ENCODE measurements around the gene RERE.
"Not testable (repeated sequence)": the region's sequence is repeated elsewhere in the genome, so short reads cannot be mapped to it uniquely, and the experiment has no call there.

RERE gene

DNA sequence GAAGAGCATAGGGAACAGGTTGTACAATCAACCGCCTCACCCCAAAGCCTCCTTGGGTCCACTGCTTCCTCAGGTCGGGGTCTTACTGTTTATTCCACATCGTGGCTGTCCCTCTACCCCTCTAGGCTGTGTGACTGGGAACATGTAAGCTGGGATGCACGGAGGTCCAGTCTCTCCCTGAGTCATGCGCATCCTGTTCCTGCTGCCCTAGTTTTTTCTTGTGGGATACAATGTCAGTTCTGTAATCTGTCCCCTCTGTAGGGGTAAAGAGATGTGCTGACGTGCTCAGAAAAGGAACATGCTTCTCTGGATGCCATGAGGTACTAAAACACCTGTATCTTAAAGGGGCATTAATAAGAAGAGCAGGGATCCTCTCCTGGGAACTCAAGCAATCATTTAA, 433.4 kb downstream of the RERE start:
- DNase-seq (ENCODE audit: low read depth in 2 of 2): no peak

DNA sequence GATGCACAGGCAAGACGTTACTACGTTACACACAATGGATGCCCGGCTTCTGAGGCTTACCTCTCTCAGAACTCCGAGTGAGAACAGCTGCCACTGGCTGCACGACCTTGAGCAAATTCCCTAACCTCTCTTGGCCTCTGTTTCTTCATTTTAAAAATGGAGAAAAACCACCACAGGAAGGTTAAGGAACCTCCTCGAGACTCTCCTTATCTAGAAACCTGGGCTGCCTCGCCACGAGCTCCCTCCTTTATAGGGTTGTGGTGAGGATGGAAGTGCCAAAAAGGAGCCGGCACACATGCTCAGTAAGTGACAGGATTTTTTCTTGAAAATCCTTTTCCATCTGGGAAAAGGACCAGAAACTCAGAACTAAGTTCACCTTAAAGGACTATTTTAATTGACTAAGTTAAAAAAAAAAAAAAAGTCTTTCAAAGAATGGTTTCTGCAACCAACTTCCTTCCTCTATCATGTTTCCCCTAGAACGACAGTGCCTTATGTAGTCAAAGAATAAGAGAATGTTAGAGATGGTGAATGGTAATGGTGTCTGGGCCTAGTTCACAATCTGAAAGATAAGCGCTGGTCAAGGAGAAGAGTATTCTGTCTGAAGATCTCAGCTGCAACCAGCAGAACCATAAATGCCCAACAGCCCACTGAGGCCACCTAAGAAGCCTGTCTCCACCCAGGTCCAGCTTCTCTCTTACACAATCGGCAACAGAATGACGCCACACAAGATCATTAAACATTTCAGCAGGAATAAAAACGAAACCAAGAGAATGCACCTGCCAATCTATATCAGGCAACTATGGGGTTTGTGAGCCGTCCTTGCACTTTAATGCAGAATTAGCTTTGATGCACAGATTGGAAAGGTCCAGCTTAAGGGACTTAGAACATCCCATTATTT, 434.6 kb downstream of the RERE start:
- DNase-seq (ENCODE audit: low read depth in 2 of 2): no peak

DNA sequence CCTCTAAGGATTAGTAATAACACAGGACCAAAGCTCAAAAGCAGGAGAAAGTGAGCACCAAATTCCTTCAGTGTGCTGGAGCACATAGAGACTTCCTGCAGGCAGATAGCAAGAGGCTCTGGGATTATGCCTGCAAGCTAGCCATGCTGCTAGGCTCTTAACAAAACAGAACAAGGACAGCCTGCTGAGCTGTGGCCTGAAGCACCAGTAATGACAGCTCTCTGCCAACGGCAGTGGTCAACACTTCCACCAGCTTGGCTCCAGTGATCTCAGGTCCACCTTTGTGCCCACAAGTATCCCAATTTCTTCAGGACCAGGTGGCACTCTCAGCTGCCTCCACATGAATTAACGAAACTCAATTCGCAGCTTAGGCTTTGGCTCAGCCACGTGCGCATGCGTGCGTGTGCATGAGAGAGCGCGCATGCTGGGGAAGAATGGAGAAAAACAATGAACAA, 435.4 kb downstream of the RERE start:
- no peak for DNase-seq (ENCODE audit: low read depth in 2 of 2)

DNA sequence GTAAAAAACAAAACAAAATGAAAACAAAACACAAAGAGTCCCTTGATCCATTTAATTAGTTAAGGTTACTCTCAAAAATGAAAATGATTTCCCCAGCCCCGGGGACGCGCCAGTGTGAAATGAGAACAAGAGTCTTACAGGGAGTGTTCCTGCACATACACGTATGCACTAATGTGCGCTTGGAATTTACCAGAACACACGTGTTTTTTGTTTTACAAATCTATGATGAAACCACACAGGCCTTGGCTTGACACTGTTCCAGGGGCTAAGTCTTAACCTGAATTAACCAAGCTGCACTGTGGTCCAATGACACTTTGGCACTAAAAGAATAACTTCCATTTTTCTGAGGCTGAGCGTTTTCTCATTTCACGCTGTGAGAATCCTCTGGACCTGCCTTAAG, 435.8 kb downstream of the RERE start:
- no peak for DNase-seq (ENCODE audit: low read depth in 2 of 2)

DNA sequence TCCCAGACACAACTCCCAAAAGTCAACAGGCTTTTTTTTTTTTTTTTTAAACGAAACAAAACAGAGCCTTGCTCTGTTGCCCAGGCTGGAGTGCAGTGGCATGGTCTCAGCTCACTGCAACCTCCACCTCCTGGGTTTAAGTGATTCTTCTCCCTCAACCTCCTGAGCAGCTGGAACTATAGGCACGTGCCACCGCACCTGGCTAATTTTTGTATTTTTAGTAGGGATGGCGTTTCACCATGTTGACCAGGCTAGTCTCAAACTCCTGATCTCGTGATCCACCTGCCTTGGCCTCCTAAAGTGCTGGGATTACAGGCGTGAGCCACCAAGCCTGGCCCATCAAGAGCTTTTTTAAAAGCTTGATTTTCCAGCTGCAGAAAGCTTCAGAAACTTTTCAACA, 437.1 kb downstream of the RERE start:
- not testable (repeated sequence) for DNase-seq (ENCODE audit: low read depth in 2 of 2)

DNA sequence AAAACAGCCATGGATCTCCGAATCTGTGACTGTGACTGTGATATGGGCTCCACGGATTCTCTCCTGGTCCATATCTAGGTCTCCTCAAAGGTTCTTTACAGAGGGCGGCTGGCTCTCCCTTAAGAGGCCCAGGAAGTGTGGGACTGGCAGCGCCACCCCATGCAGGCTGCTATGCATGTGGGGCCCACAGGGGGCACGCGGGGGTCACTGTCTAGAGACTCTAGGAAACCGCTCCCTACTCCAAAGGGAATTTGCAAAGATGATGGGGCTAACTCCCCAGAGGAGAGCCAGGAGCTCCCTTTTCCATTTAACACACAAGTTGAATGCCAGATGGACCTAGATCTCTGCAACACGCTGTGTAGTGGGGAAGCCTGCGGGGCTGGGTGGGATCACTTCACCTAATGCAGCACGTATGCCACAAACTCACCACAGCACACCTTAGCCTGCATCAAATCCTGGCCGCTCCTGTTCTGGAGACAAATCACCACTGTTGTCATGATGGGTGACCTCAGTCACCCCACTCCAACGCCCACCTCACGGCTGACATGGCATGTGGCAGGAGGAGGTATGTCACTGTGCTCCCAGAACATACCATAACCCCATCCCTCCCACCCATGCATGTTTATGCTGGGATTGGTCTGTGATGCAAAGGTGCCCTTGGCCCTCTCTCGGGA, 437.8 kb downstream of the RERE start:
- DNase-seq (ENCODE audit: low read depth in 2 of 2): no peak

DNA sequence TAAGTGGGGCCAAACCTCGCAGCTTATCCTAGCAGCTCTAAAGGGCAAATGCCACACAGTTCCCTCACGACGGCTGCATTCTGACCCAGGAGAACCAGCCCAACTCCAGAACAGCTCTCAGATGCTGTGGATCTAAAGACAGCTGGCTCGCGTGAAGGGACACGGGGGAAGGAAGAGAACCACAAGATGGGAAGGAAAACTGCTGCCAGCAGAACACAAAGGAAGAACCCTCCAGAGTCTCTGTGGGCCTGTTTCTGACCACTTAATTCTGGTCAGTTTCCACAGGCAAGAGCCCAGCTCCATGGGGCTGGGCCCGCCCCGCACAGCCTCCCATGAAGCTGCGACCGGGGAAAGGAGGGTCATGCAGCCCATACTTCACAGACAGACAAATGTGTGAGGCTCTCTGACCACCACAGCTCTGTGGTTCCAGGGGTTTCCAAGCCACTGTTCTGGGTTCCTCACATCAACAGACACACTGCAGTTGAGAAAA, 438.4 kb downstream of the RERE start:
- DNase-seq (ENCODE audit: low read depth in 2 of 2): no peak

DNA sequence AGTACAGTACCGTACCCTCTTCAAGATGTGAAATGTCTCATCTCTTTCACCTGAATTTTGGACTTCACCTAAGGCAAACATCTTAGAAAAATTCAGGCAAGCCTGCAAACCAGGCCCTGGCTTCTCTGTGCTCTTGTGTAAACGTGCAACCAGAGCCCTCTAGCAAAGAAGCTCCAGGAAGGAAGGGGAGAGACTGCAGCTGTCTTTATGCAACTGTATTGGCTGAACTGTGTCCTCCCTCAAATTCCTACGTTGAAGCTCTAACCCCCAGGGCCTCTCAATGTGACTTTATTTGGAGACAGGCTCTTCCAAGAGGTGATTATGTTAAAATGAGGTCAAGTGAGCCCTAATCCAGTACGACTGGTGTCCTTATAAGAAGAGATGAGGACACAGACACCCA, 439.3 kb downstream of the RERE start:
- DNase-seq (ENCODE audit: low read depth in 2 of 2): no peak

DNA sequence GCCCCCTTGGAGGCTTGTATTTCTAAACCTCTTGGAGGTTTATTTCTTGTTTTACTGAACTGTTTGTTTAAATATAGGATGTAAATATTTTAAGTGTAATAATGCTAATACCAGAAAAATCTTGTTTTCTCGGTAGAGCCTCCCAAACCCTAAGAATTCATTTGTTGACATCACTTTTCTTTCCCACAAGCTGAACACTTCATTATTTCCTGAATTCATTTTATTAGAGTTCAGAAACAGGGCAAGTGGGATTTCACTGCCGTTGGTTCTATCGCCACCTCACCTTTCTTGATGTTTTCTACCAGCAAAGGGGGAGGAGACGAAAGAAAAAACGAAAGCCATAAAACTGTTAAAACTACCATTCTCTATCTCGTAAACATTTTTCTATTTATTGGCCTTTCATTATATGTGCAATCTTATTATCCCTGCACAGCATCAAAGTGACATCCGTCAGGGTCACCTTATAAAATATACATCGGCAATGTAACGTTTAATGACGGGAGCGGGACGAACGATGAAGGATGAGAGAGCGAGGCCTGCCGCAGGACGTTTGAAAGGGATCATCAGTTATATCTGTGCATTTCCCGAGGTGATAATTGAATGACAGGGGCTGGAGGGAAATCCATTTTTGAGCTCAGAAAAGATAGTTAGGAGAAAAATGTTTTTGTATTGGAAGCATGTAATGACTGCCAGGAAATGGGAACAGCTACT, 440.0 kb downstream of the RERE start:
- DNase-seq (ENCODE audit: low read depth in 2 of 2): no peak

DNA sequence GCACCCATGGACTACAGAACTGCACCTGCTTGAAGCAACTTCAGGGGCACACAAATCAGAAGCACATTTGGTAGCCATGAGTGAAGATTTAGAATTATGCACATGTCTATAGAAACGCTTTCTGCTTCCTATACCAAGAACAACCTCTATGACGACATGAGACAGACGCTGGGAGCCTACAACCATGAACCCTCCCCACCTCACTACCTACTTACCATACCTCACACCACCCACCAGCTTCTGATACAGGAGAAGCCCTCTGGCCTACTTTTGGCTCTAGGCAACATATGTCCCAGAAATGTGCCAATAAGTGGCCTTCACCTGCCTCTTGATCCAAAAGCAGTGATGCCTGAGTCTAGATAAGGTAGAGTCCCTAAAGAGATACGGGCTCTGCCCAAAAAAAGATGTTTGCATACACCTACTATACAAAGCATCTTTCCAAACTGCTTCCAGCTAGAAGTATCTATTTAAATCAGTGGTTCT, 441.0 kb downstream of the RERE start:
- DNase-seq (ENCODE audit: low read depth in 2 of 2): no peak

DNA sequence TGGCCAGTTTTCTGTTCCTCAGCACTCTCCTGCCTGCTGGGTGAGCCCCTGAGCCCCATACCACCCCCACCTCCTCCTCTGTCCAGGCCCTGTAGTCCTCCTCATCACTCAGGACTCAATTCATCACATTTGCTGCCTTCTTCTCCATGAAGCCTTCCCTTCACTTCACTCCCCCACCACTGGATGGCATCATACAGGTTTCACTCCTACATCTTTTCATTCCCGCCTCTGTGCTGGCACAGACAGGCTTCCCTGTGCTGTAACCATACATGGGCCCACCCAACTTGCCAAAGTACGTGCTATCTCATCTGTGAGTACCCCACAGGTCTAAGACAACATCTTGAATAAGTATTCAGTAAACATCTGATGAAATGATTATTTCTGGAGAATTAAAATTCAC, 442.6 kb downstream of the RERE start:
- DNase-seq (ENCODE audit: low read depth in 2 of 2): no peak

DNA sequence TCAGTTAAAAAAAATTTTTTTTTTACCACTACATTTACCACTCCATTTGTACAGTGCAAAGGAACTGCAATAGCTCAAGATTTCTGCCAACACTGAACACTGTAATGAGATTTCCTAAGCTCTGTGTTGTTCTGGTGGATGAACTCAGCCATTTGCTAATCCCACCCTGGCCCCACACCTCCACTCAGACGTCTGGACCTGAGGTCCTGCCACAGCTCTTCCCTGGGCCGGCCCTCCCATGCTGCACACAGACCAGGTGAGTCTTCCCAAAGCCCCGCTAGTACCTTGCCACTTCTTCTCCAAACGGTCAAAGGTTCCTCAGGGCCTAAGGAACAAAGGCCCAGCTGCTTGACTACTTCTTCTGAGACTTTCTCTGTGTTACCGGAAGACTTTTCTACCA, 443.1 kb downstream of the RERE start:
- DNase-seq (ENCODE audit: low read depth in 2 of 2): no peak

DNA sequence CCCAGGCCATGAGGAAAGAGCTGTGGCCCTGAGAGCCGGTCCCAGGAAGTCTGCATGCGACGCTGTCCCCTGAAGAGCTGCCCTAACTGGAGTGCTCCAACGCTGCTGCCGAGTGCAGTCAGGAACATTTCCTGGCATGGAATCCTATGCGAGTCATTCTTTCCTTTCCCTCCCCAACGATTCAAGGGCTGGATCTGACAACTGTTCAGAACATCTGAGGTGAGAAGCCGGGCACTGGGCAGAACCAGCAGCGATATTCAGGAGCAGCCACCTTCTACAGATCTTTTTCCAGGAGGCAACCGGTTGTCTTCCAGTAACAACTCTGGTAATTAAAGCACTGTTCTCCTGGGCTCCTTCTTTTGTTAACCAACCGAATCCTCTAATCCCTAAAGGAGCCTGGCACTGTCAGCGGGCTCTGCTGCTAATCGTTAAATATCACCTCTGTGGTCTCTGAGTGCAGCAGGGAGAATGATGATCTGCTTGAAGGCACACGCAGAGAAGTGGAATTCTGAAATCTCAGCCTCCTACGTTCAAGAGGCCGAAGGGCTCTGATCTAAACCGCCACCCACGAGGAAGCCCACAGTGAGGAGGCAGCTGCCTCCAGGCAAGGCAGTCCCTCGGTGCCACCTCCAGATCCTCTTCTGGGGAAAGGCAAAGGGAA, 443.7 kb downstream of the RERE start:
- DNase-seq (ENCODE audit: low read depth in 2 of 2): no peak

DNA sequence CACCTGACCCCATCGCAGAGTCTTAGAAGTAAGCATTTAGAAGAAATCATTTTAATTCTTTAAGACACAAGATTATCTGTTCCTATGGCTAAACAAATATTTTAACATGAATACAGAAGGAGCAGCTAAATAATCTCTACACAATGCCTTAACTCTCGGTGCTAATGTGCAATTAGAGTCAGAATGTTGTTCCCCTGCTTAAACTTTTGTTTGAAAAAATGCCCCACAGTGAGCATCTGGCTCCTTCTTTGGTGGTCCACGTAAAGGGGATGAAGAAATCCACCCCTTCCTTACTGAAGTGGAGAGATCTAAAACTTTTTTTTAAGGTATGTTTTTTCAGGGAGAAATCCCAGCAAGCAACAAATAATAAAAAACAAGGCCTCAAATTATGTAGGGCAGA, 444.3 kb downstream of the RERE start:
- no peak for DNase-seq (ENCODE audit: low read depth in 2 of 2)

DNA sequence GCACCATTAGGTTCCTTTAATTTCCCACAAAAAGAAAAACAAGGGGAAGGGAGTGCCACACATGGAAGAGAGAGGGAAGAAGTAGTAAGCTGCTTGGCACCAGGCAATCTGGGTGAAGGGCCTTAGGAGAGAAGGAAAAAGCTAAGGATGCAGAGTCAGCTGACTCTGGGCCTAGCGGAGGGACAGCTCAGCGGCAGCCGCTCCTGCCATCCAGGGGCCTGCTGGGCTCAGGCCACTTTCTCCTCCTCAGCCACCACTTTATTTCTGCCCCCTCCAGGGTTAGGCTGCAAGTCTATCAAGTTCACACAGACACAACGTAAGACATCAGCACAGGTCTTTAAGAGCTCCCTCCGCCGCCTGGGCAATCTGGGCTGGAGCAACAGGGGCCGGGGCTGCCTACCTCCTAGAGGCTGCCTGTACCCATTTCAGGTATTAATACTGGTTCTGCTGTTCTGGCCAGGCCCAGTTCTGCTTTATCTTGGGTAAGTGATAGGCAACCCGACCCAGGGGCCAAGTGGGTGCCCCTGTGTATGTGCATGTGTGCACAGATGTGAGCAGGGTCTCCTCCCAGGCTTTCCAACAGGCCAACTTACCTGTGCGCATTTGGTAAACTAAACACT, 446.0 kb downstream of the RERE start:
- no peak for DNase-seq (ENCODE audit: low read depth in 2 of 2)

DNA sequence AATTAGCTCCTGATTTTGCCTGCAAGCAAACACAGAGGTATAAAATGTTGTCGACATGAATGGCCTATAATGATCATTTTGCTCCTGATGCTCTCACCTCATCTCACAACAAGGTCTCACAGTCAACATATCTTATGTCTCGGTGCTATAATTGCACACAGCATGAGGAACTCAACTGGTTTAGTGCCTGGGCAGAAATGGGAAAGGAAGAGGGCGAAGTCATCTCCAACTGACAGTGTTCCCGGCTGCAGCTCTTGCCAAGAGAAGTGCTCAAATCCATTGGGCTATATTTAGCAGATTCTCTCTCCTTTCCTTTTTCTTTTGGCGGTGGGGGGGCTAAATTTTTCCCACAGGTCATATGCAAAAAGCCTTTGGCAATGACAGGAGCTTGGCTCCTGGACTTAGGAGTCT, 446.5 kb downstream of the RERE start:
- no peak for DNase-seq (ENCODE audit: low read depth in 2 of 2)

DNA sequence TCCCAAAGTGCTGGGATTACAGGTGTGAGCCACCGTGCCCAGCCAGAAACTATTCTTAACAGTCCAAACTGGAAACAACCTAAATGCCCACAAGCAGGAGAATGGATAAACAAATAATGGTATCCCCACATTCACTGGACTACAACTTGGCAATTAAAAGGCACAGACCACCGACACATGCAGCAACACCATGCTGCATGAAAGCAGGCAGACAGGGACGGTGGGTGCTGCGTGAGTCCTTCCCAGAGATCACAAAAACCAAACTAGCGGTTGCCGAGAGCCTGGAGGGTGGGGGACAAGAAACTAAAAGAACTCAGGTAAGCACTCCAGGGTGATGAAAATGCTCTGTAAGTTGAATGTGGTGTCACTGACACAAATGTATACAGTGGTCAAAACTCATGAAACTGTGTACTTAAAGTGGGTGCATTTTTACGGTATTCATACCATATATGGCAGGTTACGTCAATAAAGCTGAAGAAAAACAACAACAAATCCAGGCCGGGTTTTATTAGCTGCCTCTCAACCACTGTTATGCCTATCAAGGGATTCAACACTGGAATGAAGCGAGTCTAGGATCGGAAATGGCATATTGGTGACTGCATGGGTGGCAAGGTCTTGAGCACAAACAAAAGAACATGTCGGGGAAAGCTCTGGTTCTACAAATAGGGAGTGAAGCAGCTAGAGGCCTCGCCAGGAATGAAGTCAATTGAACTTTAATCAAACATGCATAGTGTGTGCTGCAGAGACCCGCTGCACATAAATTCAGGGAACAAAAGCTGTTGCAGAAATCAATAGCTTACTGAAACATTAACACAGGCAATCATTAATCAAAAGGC, 447.2 kb downstream of the RERE start:
- no peak for DNase-seq (ENCODE audit: low read depth in 2 of 2)

DNA sequence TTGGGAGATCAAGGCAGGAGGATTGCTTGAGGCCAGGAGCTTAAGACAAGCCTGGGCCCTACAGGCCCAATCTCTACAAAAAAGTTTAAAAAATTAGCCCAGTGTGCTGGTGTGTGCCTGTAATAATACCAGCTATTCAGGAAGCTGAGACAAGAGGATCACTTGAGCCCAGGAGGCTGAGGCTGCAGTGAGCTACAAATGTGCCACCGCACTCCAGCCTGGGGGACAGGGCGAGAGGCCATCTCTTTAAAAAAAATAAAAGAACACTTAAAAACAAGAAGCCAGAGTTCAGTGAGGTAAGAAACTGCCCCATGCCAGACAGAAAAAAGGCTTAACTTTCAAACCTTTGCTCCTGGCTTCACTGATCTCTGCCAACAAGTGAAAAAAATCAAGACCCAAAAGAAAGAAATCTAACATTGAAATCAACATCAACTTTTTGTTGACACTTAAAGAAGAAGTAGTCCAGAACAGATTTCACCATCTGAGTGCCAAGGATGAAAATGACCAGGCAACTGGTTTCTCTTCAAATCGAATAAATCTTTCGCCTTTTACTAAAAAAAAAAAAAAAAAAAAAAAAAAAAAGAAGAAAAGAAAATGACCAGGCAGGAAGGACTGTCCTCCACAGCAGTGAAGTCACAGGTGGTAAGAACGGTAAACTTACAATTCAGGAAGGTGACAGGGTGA, 448.3 kb downstream of the RERE start:
- DNase-seq (ENCODE audit: low read depth in 2 of 2): no peak

DNA sequence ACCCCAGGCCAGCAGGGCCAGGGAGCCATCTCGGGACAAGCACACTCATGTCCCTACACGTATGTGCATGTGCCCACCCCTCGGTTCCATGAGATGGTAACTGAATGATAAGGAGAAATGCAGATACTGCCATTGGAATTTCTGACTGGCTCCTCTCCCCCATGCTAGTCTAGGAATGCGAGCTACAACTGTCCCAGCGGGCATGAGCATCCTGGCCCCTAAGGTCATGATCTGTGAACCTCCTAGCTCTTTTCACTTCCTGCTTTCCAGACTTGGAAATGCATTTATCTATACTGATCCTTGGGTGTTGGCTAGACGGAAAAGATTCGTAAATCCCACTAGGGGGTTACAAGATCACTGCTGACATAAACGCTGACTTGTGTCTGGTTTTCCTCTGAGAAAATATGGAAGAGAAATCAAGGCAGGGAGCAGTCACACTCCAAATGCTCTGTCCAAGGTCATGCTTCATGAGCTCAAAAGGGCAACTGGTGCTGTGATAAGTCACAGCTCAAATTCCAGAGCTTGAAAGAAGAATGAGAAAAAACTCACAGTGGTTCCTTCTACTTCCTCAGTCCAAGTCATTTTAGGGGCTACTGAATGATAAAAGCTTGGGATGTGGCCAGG, 449.8 kb downstream of the RERE start:
- DNase-seq (ENCODE audit: low read depth in 2 of 2): no peak

All from stimulated activated CD8-positive, alpha-beta memory T cell treated with anti-CD3 and anti-CD28 coated beads, Interleukin-15, amount 100 ng/mL, for 48 hours (primary cell).